Lower leg skin (tissue), 4 donors: Measurements from ENCODE around the gene GTF2H4. TPM values are rescaled to one million over a fixed set of nuclear protein-coding genes. Genes with fewer than 3 reads are reported as not detected.
"Not testable (repeated sequence)": the region's sequence is repeated elsewhere in the genome, so short reads cannot be mapped to it uniquely, and the experiment has no call there.

ENCODE experiments used
- DNase-seq, 2 donors: peaks; one replicate each; pipeline ENCODE4 v3.0.0-alpha.2; 2019; ENCODE audit warnings: low spot score in 2 of 2
- H3K4me3 ChIP-seq: fragments of 200-600 bp; sonication (generic); 2 replicates; pipeline ENCODE4 v1.5.1; 2017; ENCODE audit warnings: mild to moderate bottlenecking, low read depth; ENCODE audit not compliant: poor library complexity, severe bottlenecking
- POLR2A ChIP-seq, 2 donors: fragments of 450-650 bp; IDR thresholded peaks; one replicate each; pipeline ENCODE4 v1.6.1; 2016 to 2017; ENCODE audit warnings: antibody characterized with exemption in 2 of 2, mild to moderate bottlenecking in 1 of 2, moderate library complexity in 1 of 2
- WGBS, 2 donors: methylation state at CpG; one replicate each; pipeline ENCODE4 v1.1.5; 2018; 5-methylcytosine and 5-hydroxymethylcytosine counted together
- intact Hi-C: fragments of 100-400 bp; cut with DNase I; formaldehyde crosslinking; loops from one replicate; pipeline ENCODE4 v1.15.0; 2023; ENCODE audit warnings: low total_unique reads
- total RNA-seq, 4 donors: library from RNA; depleted of rRNA; stranded (reverse); fragments of >200 nt; gene quantifications; one replicate each; pipeline ENCODE4 v1.1.0, GENCODE V29; 2016
- TF ChIP-seq, protein P1 (sequence below), 3 donors: fragments of 450-650 bp; IDR thresholded peaks; one replicate each; pipeline ENCODE4 v1.5.1; 2016; ENCODE audit warnings: antibody characterized with exemption in 3 of 3, mild to moderate bottlenecking in 3 of 3, moderate library complexity in 2 of 3

GTF2H4 gene
- total RNA-seq, 4 donors from 2014 or later: 6.1 to 11.2 (median 9.4) TPM

DNA sequence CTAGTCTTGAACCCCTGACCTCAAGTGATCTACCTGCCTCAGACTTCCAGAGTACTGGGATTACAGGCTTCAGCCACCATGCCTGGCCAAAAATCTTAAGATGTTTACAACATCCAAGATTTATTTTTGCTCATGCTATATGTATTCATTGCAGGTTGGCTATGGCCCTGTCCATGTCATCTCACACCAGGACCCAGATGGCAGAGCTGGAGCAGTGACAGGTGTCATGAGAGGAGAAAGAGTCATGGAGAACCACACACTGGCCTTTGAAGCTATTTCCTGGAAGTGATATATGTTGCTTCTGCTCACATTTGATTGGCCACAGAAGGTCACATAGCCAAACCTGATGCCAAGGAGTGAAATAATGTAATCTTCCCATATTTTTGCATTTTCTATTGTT is 37.5 kb upstream of the GTF2H4 start:
- H3K4me3 ChIP-seq: no peak overlapping the region
- intact Hi-C loops: loop anchor here (10.0 kb wide), 1 partner anchor 126 kb away; the partner anchor contains the start of genes FLOT1 and IER3
- TF ChIP-seq, protein P1, sequence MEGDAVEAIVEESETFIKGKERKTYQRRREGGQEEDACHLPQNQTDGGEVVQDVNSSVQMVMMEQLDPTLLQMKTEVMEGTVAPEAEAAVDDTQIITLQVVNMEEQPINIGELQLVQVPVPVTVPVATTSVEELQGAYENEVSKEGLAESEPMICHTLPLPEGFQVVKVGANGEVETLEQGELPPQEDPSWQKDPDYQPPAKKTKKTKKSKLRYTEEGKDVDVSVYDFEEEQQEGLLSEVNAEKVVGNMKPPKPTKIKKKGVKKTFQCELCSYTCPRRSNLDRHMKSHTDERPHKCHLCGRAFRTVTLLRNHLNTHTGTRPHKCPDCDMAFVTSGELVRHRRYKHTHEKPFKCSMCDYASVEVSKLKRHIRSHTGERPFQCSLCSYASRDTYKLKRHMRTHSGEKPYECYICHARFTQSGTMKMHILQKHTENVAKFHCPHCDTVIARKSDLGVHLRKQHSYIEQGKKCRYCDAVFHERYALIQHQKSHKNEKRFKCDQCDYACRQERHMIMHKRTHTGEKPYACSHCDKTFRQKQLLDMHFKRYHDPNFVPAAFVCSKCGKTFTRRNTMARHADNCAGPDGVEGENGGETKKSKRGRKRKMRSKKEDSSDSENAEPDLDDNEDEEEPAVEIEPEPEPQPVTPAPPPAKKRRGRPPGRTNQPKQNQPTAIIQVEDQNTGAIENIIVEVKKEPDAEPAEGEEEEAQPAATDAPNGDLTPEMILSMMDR (IDR thresholded peaks at IDR 0.05): no peak
- no peak for TF ChIP-seq POLR2A (IDR thresholded peaks at IDR 0.05)
- DNase-seq: no peak

DNA sequence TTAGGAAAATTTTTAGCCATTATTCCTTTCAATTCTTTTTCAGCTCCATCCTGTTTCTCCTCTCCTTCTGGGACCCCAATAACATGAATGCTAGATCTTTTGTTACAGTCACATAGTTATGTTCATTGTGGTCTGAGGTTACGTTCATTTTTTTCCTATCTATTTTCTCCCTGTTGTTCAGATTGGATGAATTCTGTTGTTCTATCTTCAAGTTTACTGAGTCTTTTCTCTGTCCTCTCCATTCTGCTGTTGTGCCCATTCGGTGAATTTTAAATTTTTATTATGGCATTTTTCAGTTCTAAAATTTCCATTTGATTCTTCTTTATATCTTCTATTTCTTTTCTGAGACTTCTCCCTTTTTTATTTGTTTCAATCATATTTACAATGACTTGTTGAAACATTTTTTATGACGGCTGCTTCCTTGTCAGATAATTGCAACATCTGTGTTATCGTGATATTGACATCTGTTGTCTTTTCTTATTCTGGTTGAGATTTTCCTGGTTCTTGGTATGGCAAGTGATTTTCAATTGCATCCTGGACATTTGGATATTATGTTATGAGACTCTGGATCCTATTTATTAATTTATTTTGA is 36.3 kb upstream of the GTF2H4 start:
- intact Hi-C loops: loop anchor here (10.0 kb wide), 1 partner anchor 127 kb away; the partner anchor contains the start of genes FLOT1 and IER3
- WGBS, 2 donors: 82 to 84% methylated on average over 4 of the region's 4 CpGs
- TF ChIP-seq POLR2A (IDR thresholded peaks at IDR 0.05): no peak
- TF ChIP-seq, protein P1 (IDR thresholded peaks at IDR 0.05): no peak

DNA sequence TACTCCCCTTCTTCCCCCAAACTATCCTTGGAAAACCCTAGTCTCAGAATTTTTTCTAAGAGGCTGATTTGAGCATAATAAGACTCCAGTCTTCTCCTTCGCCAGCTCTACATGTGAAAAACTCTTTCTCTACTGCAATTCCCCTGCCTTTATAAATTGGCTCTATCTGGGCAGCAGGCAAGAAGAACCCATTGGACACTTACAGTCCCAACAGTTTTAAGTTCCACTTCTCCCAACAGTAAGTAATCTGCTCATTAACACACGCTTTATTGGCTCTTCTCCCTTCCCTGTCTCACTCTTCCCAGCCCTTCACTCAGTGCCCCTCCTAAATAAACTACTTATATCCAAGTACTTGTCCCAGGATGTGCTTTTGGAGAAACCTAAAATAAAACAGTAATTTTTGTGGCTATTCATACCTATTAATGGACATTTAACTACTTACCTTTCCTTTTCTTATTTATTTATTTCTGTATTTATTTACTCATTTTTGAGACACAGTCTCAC is 34.8 kb upstream of the GTF2H4 start:
- DNase-seq: no peak
- intact Hi-C loops: loop anchor here (10.0 kb wide), 1 partner anchor 128 kb away; the partner anchor contains the start of genes FLOT1 and IER3
- TF ChIP-seq POLR2A (IDR thresholded peaks at IDR 0.05): no peak
- TF ChIP-seq, protein P1 (IDR thresholded peaks at IDR 0.05): no peak
- no peak overlapping the region for H3K4me3 ChIP-seq
- WGBS, 2 donors: 87 to 90% methylated on average over 2 of the region's 2 CpGs

More for the DNA sequence above, 36.3 kb upstream of the GTF2H4 start:
- DNase-seq: no peak
- H3K4me3 ChIP-seq: no peak overlapping the region

DNA sequence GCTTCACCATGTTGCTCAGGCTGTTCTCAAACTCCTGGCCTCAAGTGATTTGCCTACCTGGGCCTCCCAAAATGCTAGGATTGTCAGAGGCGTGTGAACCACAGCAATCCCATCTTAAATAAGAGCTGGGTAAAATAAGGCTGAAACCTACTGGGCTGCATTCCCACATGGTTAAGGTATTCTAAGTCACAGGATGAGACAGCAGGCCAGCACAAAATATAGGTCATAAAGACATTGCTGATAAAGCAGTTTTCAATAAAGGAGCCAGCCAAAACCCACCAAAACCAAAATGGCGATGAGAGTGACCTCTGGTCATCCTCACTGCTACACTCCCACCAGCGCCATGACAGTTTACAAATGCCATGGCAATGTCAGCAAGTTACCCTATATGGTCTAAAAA is 34.2 kb upstream of the GTF2H4 start:
- DNase-seq, H3K4me3 ChIP-seq: not testable (repeated sequence)
- intact Hi-C loops: loop anchor here (10.0 kb wide), 1 partner anchor 129 kb away; the partner anchor contains the start of genes FLOT1 and IER3
- WGBS, 2 donors: 93 to 100% methylated on average over 3 of the region's 3 CpGs

DNA sequence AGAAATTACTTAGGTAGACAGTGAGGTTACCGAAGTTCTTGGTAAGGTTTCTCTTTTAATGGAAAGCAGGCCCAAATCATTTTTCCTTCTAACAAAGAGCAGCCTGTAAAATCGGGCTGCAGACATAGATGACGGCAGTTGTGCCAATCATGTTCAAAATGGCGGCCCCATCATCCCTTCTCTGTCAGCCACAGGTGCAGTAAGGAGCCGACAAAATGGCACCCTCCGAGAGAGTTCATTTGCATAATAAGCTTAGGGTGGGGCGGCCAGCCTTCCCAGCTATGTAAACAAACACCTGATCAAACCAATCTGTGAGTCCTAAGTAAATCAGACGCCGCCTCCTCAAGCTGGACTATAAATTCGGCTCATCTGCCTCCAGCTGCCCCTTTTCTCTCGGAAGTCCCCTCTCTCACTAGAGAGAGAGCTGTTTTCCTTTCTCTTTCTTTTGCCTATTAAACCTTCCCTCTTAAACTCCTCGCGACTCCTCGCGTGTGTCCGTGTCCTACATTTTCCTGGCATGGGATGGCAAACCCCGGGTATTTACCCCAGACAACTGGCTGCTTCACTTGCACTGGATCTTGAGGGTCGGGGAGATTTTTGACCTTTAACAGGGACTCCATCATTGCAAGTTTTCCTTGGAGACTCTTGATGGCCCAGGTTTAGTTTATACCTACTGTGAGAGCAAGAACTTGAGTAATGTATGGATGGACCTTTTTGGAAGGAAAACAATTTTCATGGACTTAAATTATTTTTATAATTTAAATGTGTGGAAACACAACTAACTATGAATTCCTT is 32.6 kb upstream of the GTF2H4 start:
- peak; percentile 49 to 85 for DNase-seq
- H3K4me3 ChIP-seq: no peak overlapping the region
- TF ChIP-seq POLR2A (IDR thresholded peaks at IDR 0.05): no peak
- TF ChIP-seq, protein P1 (IDR thresholded peaks at IDR 0.05): no peak
- WGBS, 2 donors: 56 to 63% methylated on average over 18 of the region's 18 CpGs
- intact Hi-C loops: loop anchor here (5.0 to 10.0 kb wide), 2 partner anchors 48 to 131 kb away; partner anchors contain the start of genes FLOT1 and IER3
